ENCODE measurements around the gene DTX3L. TPM values are rescaled to one million over a fixed set of nuclear protein-coding genes. Genes with fewer than 3 reads are reported as not detected.

The DTX3L gene
- total RNA-seq, 1 donor from 2014 or later: 16.6 TPM

DNA sequence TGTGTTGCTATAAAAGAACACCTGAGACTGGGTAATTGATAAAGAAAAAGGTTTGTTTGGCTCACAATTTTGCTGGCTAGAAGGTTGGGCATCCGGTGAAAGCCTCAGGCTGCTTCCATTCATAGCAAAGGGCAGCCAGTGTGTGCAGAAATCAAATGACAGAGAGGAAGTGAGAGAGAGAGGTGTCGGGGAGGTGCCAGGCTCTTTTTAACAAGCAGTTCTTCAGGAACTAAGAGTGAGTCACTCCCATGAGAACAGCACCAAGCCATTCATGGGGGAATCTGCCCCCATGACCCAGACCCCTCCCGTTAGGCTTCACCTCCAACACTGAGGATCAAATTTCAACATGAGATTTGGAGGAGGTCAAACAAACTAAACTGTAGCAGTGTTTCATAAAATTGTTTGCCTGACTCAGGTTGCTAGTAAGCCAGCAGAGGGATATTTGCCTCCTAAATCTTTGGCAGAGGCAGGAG, 8.8 kb downstream of the DTX3L start:
- TF ChIP-seq, protein P1, sequence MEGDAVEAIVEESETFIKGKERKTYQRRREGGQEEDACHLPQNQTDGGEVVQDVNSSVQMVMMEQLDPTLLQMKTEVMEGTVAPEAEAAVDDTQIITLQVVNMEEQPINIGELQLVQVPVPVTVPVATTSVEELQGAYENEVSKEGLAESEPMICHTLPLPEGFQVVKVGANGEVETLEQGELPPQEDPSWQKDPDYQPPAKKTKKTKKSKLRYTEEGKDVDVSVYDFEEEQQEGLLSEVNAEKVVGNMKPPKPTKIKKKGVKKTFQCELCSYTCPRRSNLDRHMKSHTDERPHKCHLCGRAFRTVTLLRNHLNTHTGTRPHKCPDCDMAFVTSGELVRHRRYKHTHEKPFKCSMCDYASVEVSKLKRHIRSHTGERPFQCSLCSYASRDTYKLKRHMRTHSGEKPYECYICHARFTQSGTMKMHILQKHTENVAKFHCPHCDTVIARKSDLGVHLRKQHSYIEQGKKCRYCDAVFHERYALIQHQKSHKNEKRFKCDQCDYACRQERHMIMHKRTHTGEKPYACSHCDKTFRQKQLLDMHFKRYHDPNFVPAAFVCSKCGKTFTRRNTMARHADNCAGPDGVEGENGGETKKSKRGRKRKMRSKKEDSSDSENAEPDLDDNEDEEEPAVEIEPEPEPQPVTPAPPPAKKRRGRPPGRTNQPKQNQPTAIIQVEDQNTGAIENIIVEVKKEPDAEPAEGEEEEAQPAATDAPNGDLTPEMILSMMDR (IDR thresholded peaks at IDR 0.05): no peak
- Mint-ChIP-seq H3K9me3 (ENCODE audit: low read depth) (no peaks in the 10 kb centered on the region), H3K4me1 (ENCODE audit: low read depth) (peaks cover 16% of the 10 kb centered on the region), H3K36me3 (ENCODE audit: low read depth) (peaks cover 17% of the 10 kb centered on the region), H3K27me3 (ENCODE audit: low read depth) (peaks cover 3% of the 10 kb centered on the region), H3K4me3 (ENCODE audit: unreplicated experiment) (no peak overlapping the region), H3K27ac (ENCODE audit: unreplicated experiment) (peak overlapping the region; percentile 55)
- DNase-seq (ENCODE audit: low spot score): no peak

DNA sequence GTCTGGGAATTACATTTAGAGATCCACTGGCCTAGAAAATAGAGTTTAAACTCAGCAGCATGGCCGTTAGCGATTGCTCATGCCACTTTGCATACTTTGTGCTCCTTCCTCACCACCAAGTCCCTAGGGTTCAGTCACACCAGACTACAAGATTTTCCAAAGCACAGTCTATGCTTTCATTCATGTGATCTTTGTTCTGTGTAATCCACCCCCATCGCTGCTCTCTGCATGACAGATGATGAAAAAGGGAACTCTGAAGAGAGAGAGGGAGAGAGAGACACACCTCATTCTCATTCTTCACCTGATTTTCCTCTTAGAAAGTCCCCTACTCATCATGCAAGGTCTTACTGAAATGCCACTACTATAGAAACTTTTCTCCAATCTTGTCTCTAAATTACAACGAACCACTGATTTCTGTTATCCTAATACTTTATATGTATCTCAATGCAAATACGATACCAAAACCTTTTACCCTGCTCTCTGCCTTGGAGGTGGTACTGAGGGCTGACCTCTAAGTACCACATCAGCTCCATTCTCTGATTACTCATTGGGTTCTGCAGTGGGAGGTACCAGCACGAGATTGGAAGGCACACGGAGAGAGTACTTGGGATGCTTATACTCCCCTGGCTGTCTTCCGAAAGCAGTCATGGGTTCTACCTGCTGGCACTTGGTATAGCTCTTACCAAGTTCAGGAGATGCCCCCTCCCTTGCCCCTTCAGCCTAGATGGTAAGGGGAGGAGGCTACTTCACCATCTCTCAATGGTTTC, 12.2 kb downstream of the DTX3L start:
- peaks cover 5% of the 10 kb centered on the region for H3K27me3 Mint-ChIP-seq (ENCODE audit: low read depth)
- H3K4me3 Mint-ChIP-seq (ENCODE audit: unreplicated experiment): no peak overlapping the region
- DNase-seq (ENCODE audit: low spot score): no peak

DNA sequence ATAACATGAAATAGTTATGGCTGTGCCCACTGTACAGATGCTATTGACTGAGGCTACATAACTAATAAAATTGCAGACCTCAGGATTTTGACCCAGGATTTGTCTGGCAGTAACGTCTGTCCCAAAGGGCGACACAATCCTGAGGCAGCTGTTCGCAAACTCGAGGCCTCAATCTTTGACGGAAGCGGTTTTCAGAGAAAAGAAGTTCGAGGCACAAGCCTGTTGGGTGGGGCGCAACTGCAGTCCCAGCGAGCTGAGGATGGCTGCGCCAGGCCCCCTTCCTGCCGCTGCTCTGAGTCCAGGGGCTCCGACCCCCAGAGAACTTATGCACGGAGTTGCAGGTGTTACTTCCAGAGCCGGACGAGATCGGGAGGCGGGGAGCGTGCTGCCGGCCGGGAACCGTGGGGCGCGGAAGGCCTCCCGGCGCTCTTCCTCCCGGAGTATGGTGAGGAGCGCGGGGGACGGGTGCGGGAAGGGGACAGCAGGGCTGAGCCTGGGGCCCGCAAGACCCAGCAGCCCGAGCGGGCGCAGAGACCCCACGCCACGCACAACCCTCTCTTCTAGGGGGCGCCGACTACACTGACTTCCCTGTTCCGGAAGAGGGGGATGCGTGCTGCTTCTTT, 13.4 kb downstream of the DTX3L start, which contains the start of gene PARP15:
Gene PARP15 (plus strand): TSS at position 242 of the 623 bp plus-strand sequence. CDS start 18 bp downstream, at position 260.
- no peak within 1 kb of the TSS for H3K27ac Mint-ChIP-seq (ENCODE audit: unreplicated experiment)
- H3K36me3 Mint-ChIP-seq (ENCODE audit: low read depth): peaks cover 11% of the 10 kb centered on the region
- H3K4me1 Mint-ChIP-seq (ENCODE audit: low read depth): peaks cover 19% of the 10 kb centered on the region
- H3K9me3 Mint-ChIP-seq (ENCODE audit: low read depth): peaks cover 12% of the 10 kb centered on the region
- TF ChIP-seq, protein P1 (IDR thresholded peaks at IDR 0.05): no peak
- H3K4me3 Mint-ChIP-seq (ENCODE audit: unreplicated experiment): peak within 1 kb of the TSS; percentile 60
- DNase-seq (ENCODE audit: low spot score): no peak
- peaks cover 5% of the 10 kb centered on the region for H3K27me3 Mint-ChIP-seq (ENCODE audit: low read depth)

More for the DNA sequence above, 12.2 kb downstream of the DTX3L start:
- Mint-ChIP-seq H3K9me3 (ENCODE audit: low read depth) (peaks cover 3% of the 10 kb centered on the region), H3K36me3 (ENCODE audit: low read depth) (peaks cover 7% of the 10 kb centered on the region), H3K4me1 (ENCODE audit: low read depth) (peaks cover 19% of the 10 kb centered on the region), H3K27ac (ENCODE audit: unreplicated experiment) (no peak overlapping the region)
- TF ChIP-seq, protein P1 (IDR thresholded peaks at IDR 0.05): no peak

DNA sequence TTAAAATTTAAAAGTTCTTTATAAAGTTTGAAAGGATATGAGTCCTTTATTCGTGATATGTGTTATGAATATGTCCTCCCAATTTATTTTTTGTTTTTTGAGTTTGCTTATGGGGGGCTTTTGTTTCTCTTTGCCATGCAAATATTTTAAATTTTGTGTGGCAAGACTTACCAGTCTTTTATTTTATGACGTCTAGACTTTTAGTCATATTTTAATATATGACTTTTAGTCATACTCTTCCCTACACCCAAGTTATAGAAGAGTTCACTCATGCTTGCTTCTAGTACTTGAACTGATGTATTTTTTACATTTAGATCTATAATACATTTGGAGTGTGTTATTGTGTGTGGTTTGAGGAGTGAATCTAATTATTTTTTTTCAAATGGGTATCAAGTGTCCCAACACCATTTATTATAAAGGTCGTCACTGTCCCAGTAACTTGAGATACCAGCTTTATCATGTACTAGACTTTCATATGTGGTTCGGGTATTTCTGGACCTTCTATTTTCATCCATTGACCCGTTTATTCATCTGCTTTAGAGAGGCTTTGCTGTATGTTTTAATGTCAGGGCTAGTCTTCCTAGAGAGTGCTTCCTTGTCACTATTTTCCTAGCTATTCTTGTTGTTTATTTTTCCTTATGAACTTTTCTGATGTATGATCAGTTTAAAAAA, 14.1 kb downstream of the DTX3L start:
- Mint-ChIP-seq H3K27ac (ENCODE audit: unreplicated experiment) (no peak overlapping the region), H3K4me3 (ENCODE audit: unreplicated experiment) (no peak overlapping the region), H3K36me3 (ENCODE audit: low read depth) (peaks cover 12% of the 10 kb centered on the region), H3K4me1 (ENCODE audit: low read depth) (peaks cover 15% of the 10 kb centered on the region), H3K27me3 (ENCODE audit: low read depth) (peaks cover 5% of the 10 kb centered on the region), H3K9me3 (ENCODE audit: low read depth) (peaks cover 16% of the 10 kb centered on the region)
- DNase-seq (ENCODE audit: low spot score): no peak
- TF ChIP-seq, protein P1 (IDR thresholded peaks at IDR 0.05): no peak

DNA sequence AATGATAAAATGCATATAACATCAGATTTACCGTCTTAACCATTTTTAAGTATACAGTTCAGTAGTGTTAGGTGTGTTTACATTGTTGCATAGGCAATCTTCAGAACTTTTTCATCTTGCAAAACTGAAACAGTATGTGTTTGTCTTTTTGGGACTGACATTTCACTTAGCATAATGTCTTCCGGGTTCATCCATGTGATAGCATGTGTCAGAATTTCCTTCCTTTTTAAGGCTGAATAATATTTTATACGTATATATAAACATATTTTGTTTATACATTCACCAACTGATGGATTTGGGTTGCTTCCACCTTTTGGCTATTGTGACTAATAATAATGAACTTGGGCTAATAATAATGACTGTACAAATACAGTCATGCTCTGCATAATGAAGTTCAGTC, 16.3 kb downstream of the DTX3L start:
- Mint-ChIP-seq H3K27ac (ENCODE audit: unreplicated experiment) (no peak overlapping the region), H3K9me3 (ENCODE audit: low read depth) (peaks cover 23% of the 10 kb centered on the region), H3K27me3 (ENCODE audit: low read depth) (peaks cover 5% of the 10 kb centered on the region), H3K36me3 (ENCODE audit: low read depth) (peaks cover 12% of the 10 kb centered on the region), H3K4me1 (ENCODE audit: low read depth) (peaks cover 15% of the 10 kb centered on the region), H3K4me3 (ENCODE audit: unreplicated experiment) (no peak overlapping the region)
- no peak for DNase-seq (ENCODE audit: low spot score)
- TF ChIP-seq, protein P1 (IDR thresholded peaks at IDR 0.05): no peak

All from chondrocyte (in vitro differentiated cells).